OCI-LY3 (cell line): ENCODE measurements around the gene TUB.

Source experiments
- H2AFZ ChIP-seq: fragments of 200-600, 300-600 bp; shearing (Covaris generic); 2 replicates; pipeline ENCODE4 v1.6.0; 2014; ENCODE audit warnings: antibody characterized with exemption, low read depth, low read length
- H3K27ac ChIP-seq: fragments of 200-600, 300-600 bp; sonication (generic); 2 replicates; pipeline ENCODE4 v1.5.1; 2014; ENCODE audit warnings: mild to moderate bottlenecking, low read length, moderate library complexity, mixed read lengths
- H3K27me3 ChIP-seq: fragments of 200-600, 300-600 bp; sonication (generic); 2 replicates; pipeline ENCODE4 v1.6.1; 2014; ENCODE audit warnings: low read depth, low read length, mixed read lengths
- H3K36me3 ChIP-seq: fragments of 200-600, 300-600 bp; sonication (generic); replicated peaks from 2 replicates; pipeline ENCODE3; 2014; ENCODE audit warnings: low read depth, low read length, mixed read lengths
- H3K4me1 ChIP-seq: fragments of 300-600, 200-600 bp; sonication (generic); 2 replicates; pipeline ENCODE4 v1.6.1; 2014; ENCODE audit warnings: low read length, mixed read lengths
- H3K4me2 ChIP-seq: fragments of 200-600, 300-600 bp; sonication (generic); 2 replicates; pipeline ENCODE4 v1.6.1; 2014; ENCODE audit warnings: low read length, mixed read lengths
- H3K4me3 ChIP-seq: fragments of 300-600, 200-600 bp; sonication (generic); 2 replicates; pipeline ENCODE4 v1.5.1; 2014; ENCODE audit warnings: antibody characterized with exemption, mild to moderate bottlenecking, low read length, moderate library complexity
- H3K79me2 ChIP-seq: fragments of 300-600, 200-600 bp; shearing (Covaris generic); 2 replicates; pipeline ENCODE4 v1.6.1; 2014; ENCODE audit warnings: mild to moderate bottlenecking, low read length, mixed read lengths
- H3K9ac ChIP-seq: fragments of 300-600, 200-600 bp; shearing (Covaris generic); 2 replicates; pipeline ENCODE4 v1.6.0; 2014; ENCODE audit warnings: mild to moderate bottlenecking, low read length, moderate library complexity
- H3K9me3 ChIP-seq: fragments of 200-600, 300-600 bp; shearing (Covaris generic); 2 replicates; pipeline ENCODE4 v1.6.1; 2014; ENCODE audit warnings: low read length, mixed read lengths; ENCODE audit not compliant: insufficient read depth
- H4K20me1 ChIP-seq: fragments of 200-600, 300-600 bp; sonication (generic); 2 replicates; pipeline ENCODE4 v1.6.1; 2016; ENCODE audit warnings: low read length, mixed read lengths; ENCODE audit not compliant: insufficient read depth
- EZH2phosphoT487 ChIP-seq: fragments of 200-600 bp; shearing (Covaris generic); IDR thresholded peaks from 2 replicates; pipeline ENCODE4 v1.6.1; 2018; ENCODE audit warnings: antibody characterized with exemption, mixed run types, low read depth
- TF ChIP-seq, protein P1 (sequence below): fragments of 200-600, 300-600 bp; sonication (generic); IDR thresholded peaks from 2 replicates; pipeline ENCODE4 v1.5.1; 2014; ENCODE audit warnings: antibody characterized with exemption, low read length, low read depth

TUB gene

DNA sequence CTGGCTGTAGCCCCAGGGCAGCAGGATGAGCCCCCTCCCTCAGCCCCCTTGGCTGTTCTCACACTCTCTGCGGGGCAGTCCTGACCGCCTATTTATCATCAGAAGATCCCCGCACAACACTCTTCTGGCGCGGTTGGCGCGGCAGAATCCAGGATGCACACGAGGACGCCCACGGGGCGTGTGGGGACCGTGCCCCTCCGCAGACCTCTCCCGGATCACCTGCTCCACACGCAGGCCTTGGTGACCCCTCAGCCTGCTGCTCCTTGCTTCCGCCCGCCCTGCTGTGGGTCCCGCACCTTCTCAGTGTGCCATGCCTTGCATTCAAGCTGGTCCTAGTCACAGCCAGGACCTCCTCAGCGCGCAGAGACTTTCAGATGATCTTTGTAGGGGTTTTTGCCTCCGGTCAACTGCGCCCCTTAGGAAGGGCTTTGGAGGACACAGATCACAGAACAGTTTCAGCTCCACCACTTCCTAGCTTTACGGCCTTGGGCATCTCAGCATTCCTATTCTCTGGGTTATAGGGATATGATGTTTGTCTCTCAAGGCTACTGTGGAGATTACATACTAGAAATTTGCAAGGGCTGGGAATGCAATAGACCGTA lies 841 bp upstream of the TUB start:
- Histone ChIP-seq H3K4me2 (no peak overlapping the region), H3K9me3 (no peaks in the 10 kb centered on the region), H3K4me1 (no peaks in the 10 kb centered on the region), H3K27me3 (peaks cover 9% of the 10 kb centered on the region; the same call in 1 of the 2 replicates), H3K9ac (no peak overlapping the region), H3K4me3 (no peak overlapping the region), H2AFZ (no peak overlapping the region), H3K36me3 (no peaks in the 10 kb centered on the region), H3K79me2 (no peaks in the 10 kb centered on the region), H4K20me1 (no peaks in the 10 kb centered on the region), H3K27ac (no peak overlapping the region)
- TF ChIP-seq, protein P1, sequence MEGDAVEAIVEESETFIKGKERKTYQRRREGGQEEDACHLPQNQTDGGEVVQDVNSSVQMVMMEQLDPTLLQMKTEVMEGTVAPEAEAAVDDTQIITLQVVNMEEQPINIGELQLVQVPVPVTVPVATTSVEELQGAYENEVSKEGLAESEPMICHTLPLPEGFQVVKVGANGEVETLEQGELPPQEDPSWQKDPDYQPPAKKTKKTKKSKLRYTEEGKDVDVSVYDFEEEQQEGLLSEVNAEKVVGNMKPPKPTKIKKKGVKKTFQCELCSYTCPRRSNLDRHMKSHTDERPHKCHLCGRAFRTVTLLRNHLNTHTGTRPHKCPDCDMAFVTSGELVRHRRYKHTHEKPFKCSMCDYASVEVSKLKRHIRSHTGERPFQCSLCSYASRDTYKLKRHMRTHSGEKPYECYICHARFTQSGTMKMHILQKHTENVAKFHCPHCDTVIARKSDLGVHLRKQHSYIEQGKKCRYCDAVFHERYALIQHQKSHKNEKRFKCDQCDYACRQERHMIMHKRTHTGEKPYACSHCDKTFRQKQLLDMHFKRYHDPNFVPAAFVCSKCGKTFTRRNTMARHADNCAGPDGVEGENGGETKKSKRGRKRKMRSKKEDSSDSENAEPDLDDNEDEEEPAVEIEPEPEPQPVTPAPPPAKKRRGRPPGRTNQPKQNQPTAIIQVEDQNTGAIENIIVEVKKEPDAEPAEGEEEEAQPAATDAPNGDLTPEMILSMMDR, result no peak
- no peak for TF ChIP-seq EZH2phosphoT487

DNA sequence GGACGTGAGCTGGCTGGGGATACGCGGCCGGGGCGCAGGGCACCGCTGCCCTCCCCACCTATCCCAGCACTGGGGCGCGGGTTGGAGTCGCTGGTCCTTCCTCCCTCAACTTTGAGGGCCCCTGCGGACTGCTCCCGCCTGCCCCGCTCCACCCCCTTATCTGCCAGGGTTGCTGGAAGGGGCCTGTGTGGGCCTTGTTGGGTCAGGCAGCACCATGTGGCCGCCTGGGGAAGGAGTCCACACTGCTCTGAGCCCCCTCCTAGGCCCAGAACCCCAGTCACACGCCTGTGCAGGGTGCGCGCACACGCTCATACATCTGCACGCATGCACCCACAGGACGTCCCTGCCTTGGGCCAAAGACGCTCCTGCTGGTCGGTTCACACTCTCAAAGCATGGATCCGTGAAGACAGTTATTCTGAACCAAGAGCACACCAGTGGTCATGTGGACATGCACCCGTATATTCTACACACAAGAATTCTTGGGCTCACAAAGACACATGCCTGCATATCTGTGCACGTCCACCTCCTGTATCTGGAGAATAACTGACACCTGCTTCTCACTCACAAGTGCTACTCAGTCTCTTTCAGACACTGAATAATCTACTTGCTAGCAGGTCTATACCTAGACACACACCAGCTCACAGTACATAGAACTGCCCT lies 710 bp downstream of the TUB start:
- Histone ChIP-seq H3K27ac (no peak overlapping the region), H2AFZ (no peak overlapping the region), H3K79me2 (no peaks in the 10 kb centered on the region), H3K27me3 (peaks cover 8% of the 10 kb centered on the region; the same call in 1 of the 2 replicates), H3K4me1 (no peaks in the 10 kb centered on the region), H3K4me2 (no peak overlapping the region), H3K4me3 (no peak overlapping the region), H4K20me1 (no peaks in the 10 kb centered on the region), H3K9me3 (no peaks in the 10 kb centered on the region), H3K36me3 (no peaks in the 10 kb centered on the region), H3K9ac (no peak overlapping the region)
- no peak for TF ChIP-seq EZH2phosphoT487
- TF ChIP-seq, protein P1, result no peak

DNA sequence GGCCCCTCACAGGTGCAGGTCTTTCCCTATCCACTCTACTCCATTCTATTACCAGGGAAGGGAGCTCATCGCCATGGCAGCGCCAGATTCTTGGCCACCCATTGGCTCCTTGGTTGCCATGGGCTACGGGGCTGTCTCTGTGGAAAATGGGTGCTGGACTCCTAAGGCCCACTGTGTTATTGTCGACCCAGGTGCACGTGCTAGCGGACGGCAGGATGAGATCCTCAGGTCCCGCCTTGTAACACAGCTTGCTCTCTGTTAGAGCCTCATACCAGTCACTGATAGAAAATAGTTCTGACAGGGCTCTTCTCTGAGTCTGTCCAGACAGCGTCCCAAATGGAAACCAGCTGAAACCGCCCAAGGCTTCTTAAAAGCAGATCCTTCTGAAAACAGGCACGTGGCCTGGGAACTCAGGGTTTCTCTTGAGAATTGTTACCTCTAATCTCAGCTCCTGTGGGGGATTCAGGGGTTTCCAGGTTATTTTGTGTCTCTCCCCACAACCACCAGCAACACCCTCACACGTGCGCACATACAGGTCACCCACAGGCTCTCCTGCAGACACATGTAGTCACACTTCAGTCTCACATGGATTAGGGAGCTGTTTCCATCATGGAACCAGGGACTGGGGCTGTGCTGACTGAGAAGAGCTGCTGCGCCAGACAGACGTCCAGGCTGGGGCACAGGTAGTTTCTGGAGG lies 1.5 kb downstream of the TUB start:
- Histone ChIP-seq H3K4me1 (no peaks in the 10 kb centered on the region), H3K36me3 (no peaks in the 10 kb centered on the region), H4K20me1 (no peaks in the 10 kb centered on the region), H3K4me3 (no peak overlapping the region), H3K4me2 (no peak overlapping the region), H3K9ac (no peak overlapping the region), H3K27ac (no peak overlapping the region), H3K9me3 (no peaks in the 10 kb centered on the region), H3K27me3 (peaks cover 8% of the 10 kb centered on the region; the same call in 1 of the 2 replicates), H3K79me2 (no peaks in the 10 kb centered on the region), H2AFZ (no peak overlapping the region)
- no peak for TF ChIP-seq EZH2phosphoT487
- TF ChIP-seq, protein P1, result no peak

DNA sequence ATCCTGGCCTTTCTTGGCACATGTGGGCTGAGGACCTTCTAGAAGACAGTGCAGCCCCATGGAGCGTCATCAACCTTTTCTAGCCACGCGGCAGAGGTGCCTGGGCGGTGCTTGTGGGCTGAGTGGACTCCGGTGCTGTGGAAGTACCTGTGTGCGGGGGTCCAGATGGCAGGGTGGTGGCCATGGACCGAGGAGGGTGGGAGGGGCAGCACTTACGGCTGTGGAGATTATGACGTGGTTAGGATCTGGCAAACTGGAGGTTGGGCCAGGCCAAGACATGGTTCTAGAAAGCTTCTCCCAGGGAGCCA lies 2.0 kb downstream of the TUB start:
- Histone ChIP-seq H3K36me3 (no peaks in the 10 kb centered on the region), H3K4me3 (no peak overlapping the region), H2AFZ (no peak overlapping the region), H3K79me2 (no peaks in the 10 kb centered on the region), H3K27me3 (peaks cover 8% of the 10 kb centered on the region; the same call in 1 of the 2 replicates), H4K20me1 (no peaks in the 10 kb centered on the region), H3K9ac (no peak overlapping the region), H3K4me2 (no peak overlapping the region), H3K4me1 (no peaks in the 10 kb centered on the region), H3K27ac (no peak overlapping the region), H3K9me3 (no peaks in the 10 kb centered on the region)
- TF ChIP-seq, protein P1, result no peak
- no peak for TF ChIP-seq EZH2phosphoT487
